Measurements from ENCODE around the gene AMDHD2. TPM values are rescaled to one million over a fixed set of nuclear protein-coding genes. Genes with fewer than 3 reads are reported as not detected.

The AMDHD2 gene
- total RNA-seq, 4 donors from 2014 or later = 20.0 to 33.2 (median 26.4) TPM

DNA sequence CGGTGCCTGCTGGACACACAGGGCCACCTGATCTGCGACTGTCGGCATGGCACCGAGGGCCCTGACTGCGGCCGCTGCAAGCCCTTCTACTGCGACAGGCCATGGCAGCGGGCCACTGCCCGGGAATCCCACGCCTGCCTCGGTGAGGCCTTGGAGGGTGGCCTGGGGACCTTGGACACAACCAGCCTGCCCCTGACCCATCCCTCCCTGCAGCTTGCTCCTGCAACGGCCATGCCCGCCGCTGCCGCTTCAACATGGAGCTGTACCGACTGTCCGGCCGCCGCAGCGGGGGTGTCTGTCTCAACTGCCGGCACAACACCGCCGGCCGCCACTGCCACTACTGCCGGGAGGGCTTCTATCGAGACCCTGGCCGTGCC is 47.7 kb upstream of the AMDHD2 start:
- Histone ChIP-seq H3K27me3 (peaks cover 17 to 62% (median 37%) of the 10 kb centered on the region in 4 donors), H3K4me1 (peaks cover 53 to 87% (median 70%) of the 10 kb centered on the region in 4 donors), H3K36me3 (no peaks in the 10 kb centered on the region), H3K9me3 (no peaks in the 10 kb centered on the region), H3K4me3 (no peak overlapping the region), H3K27ac (replicated peaks in 1 of 4) (no peak overlapping the region)
- TF ChIP-seq, protein P1, sequence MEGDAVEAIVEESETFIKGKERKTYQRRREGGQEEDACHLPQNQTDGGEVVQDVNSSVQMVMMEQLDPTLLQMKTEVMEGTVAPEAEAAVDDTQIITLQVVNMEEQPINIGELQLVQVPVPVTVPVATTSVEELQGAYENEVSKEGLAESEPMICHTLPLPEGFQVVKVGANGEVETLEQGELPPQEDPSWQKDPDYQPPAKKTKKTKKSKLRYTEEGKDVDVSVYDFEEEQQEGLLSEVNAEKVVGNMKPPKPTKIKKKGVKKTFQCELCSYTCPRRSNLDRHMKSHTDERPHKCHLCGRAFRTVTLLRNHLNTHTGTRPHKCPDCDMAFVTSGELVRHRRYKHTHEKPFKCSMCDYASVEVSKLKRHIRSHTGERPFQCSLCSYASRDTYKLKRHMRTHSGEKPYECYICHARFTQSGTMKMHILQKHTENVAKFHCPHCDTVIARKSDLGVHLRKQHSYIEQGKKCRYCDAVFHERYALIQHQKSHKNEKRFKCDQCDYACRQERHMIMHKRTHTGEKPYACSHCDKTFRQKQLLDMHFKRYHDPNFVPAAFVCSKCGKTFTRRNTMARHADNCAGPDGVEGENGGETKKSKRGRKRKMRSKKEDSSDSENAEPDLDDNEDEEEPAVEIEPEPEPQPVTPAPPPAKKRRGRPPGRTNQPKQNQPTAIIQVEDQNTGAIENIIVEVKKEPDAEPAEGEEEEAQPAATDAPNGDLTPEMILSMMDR (IDR thresholded peaks at IDR 0.05) = no peak
- TF ChIP-seq POLR2AphosphoS5 (IDR thresholded peaks at IDR 0.05) = no peak
- no peak for TF ChIP-seq EP300 (IDR thresholded peaks at IDR 0.05)
- no peak for TF ChIP-seq POLR2A (IDR thresholded peaks at IDR 0.05; ENCODE audit: low read depth)
- DNase-seq (ENCODE audit: extremely low spot score) = no peak
- intact Hi-C loops (cut with DNase I) = no loop called here
- WGBS = 96% methylated on average over 26 of the region's 27 CpGs

DNA sequence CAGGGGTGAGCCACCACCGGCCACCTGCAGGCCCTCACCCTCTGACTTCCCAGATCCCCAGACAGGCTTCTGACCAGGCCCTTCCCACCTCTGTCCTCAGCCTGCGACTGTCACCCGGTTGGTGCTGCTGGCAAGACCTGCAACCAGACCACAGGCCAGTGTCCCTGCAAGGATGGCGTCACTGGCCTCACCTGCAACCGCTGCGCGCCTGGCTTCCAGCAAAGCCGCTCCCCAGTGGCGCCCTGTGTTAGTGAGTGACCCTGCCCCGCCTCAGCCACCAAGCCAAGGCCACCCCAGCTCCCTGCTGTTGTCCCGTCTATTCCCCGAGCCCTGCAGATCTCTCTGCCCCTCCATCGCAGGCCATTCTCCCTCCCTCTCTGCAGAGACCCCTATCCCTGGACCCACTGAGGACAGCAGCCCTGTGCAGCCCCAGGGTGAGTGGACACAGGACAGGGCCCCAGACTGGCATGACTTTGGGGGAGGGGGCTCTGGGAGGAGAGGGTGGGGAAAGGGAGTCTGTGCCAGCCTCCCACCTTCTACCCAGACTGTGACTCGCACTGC is 47.2 kb upstream of the AMDHD2 start:
- Histone ChIP-seq H3K4me1 (peaks cover 48 to 82% (median 65%) of the 10 kb centered on the region in 4 donors), H3K36me3 (no peaks in the 10 kb centered on the region), H3K9me3 (no peaks in the 10 kb centered on the region), H3K27ac (replicated peaks in 1 of 4) (no peak overlapping the region), H3K27me3 (peaks cover 14 to 57% (median 37%) of the 10 kb centered on the region in 4 donors), H3K4me3 (peak overlapping the region in 1 of 4 donors; percentile 85)
- TF ChIP-seq, protein P1 (IDR thresholded peaks at IDR 0.05) = no peak
- intact Hi-C loops (cut with DNase I) = no loop called here
- no peak for DNase-seq (ENCODE audit: extremely low spot score)
- 89% methylated on average over 6 of the region's 14 CpGs for WGBS

DNA sequence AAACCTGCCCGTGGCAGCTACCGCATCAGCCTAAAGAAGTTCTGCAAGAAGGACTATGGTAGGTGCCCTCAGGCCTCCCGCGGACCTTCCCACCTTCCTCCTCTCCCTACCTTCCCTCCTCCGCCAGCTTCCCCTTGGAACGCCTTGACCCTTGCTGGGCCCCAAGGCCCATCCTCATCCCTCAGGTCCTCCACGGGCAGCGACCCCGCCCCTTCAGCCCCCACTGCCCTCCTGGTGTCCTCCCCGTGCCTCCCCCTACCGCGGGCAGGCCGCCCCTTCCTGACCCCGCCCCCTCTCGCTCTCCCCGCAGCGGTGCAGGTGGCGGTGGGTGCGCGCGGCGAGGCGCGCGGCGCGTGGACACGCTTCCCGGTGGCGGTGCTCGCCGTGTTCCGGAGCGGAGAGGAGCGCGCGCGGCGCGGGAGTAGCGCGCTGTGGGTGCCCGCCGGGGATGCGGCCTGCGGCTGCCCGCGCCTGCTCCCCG is 46.7 kb upstream of the AMDHD2 start:
- H3K36me3 ChIP-seq = no peaks in the 10 kb centered on the region
- H3K4me3 ChIP-seq = peak overlapping the region; percentile 78 to 85 (median 82)
- H3K27me3 ChIP-seq = peaks cover 9 to 52% (median 34%) of the 10 kb centered on the region in 4 donors
- no peak overlapping the region for H3K27ac ChIP-seq (replicated peaks in 1 of 4)
- no peak for TF ChIP-seq POLR2AphosphoS5 (IDR thresholded peaks at IDR 0.05)
- H3K4me1 ChIP-seq = peaks cover 43 to 77% (median 60%) of the 10 kb centered on the region in 4 donors
- 29% methylated on average over 11 of the region's 49 CpGs for WGBS
- intact Hi-C loops (cut with DNase I) = no loop called here
- no peaks in the 10 kb centered on the region for H3K9me3 ChIP-seq
- no peak for DNase-seq (ENCODE audit: extremely low spot score)

DNA sequence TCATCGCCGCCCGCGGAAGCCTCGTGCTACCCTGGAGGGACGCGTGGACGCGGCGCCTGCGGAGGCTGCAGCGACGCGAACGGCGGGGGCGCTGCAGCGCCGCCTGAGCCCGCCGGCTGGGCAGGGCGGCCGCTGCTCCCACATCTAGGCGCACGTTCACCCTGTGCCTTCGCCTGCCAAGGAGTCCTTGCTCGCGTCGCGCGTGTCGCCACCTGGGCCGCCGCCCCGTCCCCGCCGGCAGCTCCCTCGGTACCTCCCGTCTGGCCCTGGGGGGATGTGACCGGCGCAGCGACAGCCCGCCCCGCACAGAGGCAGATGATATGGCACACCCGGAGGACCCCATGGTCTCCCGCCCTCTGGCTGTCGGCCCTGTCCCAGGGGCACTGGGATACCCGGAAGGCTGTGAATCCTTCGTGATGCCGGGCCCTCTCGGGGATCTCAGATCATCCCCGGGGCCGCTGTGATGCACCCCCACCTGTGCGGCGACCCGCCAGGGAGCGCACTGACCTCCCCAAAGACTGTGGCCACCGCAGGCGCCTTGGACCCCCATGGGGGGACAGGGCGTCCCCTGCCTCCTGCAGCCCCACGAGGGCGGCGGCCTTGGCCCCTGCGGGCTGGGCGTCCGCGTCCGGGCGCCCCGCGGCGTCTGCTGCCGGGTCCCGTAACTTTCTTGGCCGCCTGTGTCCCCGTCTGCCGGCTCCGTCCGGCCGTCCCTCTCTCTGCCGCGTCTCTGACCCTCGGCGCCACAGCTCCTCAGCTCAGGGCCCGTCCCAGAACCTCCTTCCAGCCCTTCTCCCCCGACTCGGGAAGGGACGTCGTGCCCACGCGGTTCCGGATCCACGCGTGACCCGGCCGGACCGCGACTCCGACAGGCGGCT is 45.9 kb upstream of the AMDHD2 start:
- peaks cover 35 to 70% (median 52%) of the 10 kb centered on the region in 4 donors for H3K4me1 ChIP-seq

More for the DNA sequence above, 45.9 kb upstream of the AMDHD2 start:
- H3K9me3 ChIP-seq = no peaks in the 10 kb centered on the region
- peak overlapping the region; percentile 85 to 91 (median 88) for H3K27ac ChIP-seq (replicated peaks in 1 of 4)
- DNase-seq (ENCODE audit: extremely low spot score) = no peak
- TF ChIP-seq EP300 (IDR thresholded peaks at IDR 0.05) = no peak
- TF ChIP-seq, protein P1 (IDR thresholded peaks at IDR 0.05) = peak; percentile 39 to 54 (median 53)
- WGBS = no CpG with 5 or more reads among the region's 100 CpGs
- H3K27me3 ChIP-seq = peaks cover 7 to 44% (median 28%) of the 10 kb centered on the region in 4 donors
- H3K36me3 ChIP-seq = peaks cover 0 to under 1% (median 0%) of the 10 kb centered on the region in 4 donors
- peak overlapping the region; percentile 78 to 85 (median 82) for H3K4me3 ChIP-seq
- intact Hi-C loops (cut with DNase I) = loop anchor here (2.0 kb wide), 1 partner anchor 129 kb away; no protein-coding TSS in a partner anchor
